Activated effector memory CD4-positive, alpha-beta T cell treated with Interleukin-2 at 50 U/mL for 16 hours (primary cell): ENCODE data around the gene ADH7.
"Not testable (repeated sequence)": the region's sequence is repeated elsewhere in the genome, so short reads cannot be mapped to it uniquely, and the experiment has no call there.

ENCODE experiments used
- DNase-seq: peaks from one replicate; pipeline ENCODE4 v3.0.0-alpha.2; 2020

ADH7 gene

DNA sequence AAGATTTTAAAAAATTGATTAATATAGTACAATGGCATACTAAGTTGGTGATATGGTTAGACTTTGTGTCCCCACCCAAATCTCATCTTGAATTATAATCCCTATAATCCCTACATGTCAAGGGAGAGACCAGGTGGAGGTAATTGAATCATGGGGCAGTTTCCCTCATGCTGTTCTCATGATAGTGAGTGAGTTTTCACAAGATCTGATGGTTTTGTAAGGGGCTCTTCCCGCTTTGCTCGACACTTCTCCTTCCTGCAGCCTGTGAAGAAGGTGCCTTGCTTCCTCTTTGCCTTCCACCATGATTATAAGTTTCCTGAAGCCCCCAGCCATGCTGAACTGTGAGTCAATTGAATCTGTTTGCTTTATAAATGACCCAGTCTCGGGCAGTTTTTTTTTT, 20.2 kb downstream of the ADH7 start:
- DNase-seq: not testable (repeated sequence)

- no peak for DNase-seq
Observed at GRCh38 chr4:99414401-99414800, 20.7 kb downstream of the ADH7 start.

- DNase-seq: no peak
Observed at GRCh38 chr4:99413140-99413539, 22.0 kb downstream of the ADH7 start.

- no peak for DNase-seq
Observed at GRCh38 chr4:99411041-99411440, 24.1 kb downstream of the ADH7 start.

DNA sequence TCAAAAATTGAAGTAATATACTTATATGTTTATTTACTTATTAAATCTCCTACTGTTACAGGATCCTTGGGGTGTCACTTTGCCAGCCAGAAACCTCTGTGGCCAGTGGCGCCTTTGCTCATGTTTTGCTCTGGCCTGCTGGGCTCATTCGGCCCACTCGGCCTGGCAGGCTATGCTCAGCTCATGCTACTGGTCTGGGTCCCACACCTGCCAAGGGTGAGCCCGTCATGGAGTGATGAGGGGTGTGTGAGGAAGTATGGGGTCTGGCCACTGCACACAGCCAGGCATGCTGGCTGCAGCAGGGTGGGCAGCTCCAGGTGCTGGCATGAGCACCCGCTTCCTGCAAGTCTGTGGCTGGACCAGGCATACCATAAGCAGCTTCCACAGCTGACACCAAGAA, 25.1 kb downstream of the ADH7 start:
- no peak for DNase-seq

DNA sequence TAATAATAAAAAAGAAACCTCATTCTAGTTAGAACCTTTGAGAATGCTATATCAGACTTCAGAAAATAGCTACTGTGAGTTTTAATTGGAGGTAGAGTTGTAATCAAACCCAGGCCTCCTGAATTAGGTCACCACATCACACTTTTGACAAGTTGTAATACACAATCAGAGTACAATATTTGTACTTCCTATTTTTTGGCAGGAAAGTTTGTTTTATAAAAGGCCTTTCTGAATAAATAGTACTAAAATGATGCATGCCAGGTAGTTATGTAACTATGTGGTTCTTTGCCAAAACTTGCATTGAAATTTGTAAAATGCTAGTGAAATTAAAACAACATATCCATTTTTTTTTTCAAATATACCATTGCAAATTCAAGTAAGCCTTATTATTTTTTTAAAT, 26.8 kb downstream of the ADH7 start:
- no peak for DNase-seq

DNA sequence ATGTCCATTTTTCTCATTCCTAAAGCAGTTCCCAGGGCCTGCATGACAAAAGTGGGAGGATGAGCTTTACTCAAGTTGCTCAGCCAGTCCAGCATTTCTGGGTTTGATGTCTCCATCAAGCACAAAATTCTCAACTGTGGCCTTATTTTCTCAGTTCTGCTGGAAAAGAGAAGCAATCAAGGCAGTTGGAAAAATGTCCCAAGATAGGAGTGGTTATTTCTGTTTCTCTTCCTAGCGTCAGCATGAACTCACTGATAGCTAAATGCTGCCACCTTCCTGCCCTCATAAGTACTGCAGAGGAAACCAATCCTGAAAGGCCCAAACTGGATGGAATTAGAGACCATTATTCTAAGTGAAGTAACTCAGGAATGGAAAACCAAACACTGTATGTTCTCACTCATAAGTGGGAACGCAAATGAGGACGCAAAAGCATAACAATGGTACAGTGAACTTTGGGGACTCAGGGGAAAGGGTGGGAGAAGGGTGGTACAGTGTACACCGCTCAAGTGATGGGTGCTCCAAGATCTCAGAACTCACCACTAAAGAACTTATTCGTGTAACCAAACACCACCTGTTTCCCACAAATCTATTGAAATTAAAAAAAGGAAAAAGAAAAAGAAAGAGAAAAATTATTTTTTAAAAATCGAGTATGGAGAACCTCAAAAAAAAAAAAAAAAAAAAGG, 29.6 kb downstream of the ADH7 start:
- DNase-seq: peak; percentile 23

GRCh38 chr4:99404595-99405287, 30.4 kb downstream of the ADH7 start:
- DNase-seq: no peak

DNA sequence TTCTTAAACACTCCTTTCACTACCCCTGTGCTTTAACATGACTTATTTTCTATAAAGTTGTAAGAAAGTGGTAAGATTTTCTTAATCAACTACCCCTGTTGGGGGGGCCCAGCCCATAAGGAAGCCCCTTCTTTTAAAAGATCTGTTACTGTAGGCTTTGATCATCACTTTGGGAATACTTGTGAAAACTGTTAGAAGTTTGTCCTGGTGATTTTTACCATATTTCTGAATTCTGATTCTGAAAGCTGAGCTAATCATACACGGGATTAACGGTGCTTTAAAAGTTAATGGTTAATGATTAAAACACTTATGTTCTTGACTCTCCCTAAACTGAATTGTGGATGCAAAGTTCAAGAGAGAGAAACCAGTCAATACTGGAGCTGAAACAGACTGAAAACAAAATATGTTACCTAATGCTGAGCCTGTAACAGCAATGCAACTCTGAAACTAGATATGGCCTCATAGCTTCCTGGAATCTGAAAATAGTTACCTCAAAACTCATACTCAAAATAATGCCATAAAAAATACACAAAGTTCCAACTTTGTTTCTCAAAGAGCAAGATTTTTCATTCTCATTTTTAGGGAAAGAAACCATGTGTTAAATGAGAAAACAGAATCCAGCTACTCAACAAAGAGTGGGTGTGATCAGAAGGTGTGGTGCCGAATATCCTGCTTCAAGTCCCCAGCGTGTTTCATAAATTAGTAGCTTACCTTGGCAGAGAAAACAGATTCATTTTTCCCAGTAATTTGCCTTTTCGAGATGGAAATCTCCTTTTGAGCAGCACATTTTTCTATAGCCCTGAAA, 31.6 kb downstream of the ADH7 start:
- no peak for DNase-seq

GRCh38 chr4:99402765-99403164, 32.4 kb downstream of the ADH7 start:
- no peak for DNase-seq

GRCh38 chr4:99400831-99401230, 34.3 kb downstream of the ADH7 start:
- no peak for DNase-seq

- DNase-seq: no peak
Observed at GRCh38 chr4:99399017-99399416, 36.1 kb downstream of the ADH7 start.

DNA sequence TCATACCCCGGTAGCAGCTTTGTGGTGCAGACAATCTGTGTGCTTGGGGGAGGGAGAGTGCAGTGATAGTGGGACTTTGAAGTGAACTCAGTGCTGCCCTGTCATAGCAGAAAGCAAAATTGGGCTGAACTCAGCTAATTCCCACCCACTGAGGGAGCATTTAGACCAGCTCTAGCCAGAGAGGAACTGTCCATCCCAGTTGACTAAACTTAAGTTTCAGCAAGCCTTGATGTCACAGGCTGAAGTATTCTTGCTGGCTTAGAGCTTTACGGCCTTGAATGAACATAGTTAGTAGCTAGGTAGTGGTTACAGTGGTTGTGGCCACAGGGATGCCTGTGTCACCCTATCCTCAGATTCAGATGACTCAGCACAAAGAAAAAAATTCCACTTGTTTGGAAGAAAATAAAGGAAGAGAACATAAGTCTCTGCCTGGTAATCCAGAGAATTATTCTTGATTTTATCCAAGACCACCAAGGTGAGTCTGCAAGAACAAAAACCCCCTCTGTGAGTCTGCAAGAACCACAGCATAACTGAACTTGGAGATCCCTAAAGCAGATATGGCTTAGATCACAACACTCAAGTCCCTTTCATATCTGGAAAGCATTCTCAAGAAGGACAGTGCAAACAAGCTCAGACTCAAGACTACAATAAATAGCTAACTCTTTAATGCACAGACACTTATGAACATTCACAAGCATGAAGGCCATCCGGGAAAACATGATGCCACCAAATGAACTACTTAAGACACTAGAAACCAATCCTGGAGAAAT, 39.4 kb downstream of the ADH7 start:
- DNase-seq: no peak

GRCh38 chr4:99394896-99395295, 40.2 kb downstream of the ADH7 start:
- DNase-seq: no peak

- DNase-seq: no peak
Observed at GRCh38 chr4:99390055-99390454, 45.1 kb downstream of the ADH7 start.

- no peak for DNase-seq
Observed at GRCh38 chr4:99389606-99390005, 45.5 kb downstream of the ADH7 start.

- no peak for DNase-seq
Observed at GRCh38 chr4:99383833-99384392, 51.2 kb downstream of the ADH7 start.

DNA sequence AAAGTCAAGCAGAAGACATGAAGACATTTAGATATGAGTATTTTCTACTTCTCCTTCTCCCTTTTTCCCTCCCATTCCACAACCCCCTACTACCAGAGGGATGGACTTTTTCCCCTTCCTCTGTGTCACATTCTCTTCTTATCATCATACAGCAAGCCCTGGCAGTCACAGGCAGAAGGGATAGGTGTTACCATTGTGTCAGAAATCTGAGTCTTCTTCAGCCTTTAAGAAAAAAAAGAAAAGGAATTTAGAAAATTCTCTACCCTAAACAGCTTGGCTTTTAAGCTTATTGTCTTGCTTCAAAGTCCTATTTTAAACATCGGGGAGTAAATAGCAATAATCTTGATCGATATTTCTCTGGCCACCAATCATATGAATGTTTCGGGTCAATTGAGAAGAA, 51.7 kb downstream of the ADH7 start:
- DNase-seq: no peak

- DNase-seq: no peak
Observed at GRCh38 chr4:99382745-99383360, 52.3 kb downstream of the ADH7 start.

DNA sequence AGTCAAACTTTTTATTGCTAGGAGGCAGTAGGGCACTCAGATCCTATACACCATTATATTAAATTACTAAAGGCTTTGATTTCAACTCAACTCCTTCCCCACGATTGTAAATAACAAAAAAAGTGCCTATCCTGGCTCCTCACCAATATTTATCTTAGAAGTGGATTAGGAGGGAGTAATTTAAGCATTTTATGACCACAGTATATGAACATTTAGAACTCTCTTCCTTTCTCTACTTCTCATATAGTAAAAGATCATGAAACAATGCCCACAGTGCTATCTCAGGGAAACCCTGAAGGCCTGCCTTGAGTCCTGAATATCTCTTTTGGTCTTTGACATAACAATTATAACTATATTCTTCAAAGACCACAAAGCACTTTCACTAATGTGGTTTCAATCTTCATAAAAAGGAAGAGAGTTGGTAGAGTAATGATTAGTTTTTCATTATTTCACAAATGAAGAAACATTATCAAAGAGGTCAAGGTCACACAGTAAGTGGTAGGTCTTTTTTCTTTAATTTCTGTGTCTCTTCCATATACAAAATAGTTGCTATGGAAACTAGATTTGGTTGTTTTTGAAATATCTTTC, 53.5 kb downstream of the ADH7 start:
- no peak for DNase-seq

DNA sequence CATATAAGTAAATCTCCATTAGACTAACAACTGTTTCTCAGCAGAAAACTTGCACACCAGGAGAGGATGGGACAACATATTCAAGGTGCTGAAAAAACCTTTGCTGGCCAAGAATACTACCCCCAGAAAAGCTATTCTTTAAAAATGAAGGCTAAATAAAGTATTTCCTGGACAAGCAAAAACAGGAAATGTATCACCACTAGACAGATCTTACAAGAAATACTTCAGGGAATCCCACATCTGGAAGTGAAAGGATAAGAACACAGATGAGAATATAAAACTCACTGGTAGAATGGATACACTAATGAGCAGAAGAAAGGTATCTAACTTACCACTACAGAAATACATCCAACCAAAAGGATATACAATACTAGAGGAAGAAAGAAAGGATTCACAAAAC, 55.6 kb downstream of the ADH7 start:
- DNase-seq: no peak

GRCh38 chr4:99378876-99379275, 56.3 kb downstream of the ADH7 start:
- DNase-seq: no peak
